ENCODE measurements around the gene TMEM60.

TMEM60 gene

DNA sequence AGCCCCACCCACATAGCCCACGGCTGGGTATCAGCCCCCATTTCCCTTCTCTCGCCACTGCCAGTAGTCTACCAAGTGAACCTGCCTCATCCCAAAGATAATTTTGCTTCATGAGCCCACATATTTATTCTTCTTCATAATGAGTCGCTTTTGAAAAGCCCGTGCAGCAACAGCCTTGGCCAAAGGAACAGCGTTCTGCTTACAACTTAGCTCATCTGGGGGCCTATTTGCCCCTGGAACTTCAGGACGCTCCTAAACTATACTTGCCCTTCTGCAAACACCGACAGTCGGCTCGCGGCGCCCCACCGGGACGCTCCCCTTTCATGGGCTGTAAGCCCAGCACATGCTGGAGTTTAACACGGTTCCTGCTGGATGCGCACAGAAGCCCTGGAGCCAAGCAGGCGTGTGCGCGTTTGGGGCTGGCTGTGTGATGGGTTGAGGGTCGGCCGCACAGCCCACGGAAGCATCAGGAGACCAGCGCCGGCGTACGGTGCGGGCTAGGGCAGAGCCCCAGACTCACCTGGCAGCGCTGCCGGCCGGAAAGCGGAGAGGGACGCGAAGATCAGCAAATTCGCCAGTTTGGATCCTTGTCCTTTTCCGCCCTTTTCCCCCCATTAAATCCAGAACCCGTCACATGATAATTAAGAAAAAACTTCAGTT lies 370 bp downstream of the TMEM60 start:
- TF ChIP-seq EGR1 (IDR thresholded peaks at IDR 0.05) (no peak), CEBPB (IDR thresholded peaks at IDR 0.05) (no peak), TEAD4 (IDR thresholded peaks at IDR 0.05) (no peak; the same call in 1 of the 2 replicates), CREB1 (IDR thresholded peaks at IDR 0.05; ENCODE audit: low read depth) (no peak), YY1 (IDR thresholded peaks at IDR 0.05; ENCODE audit: low read depth) (peak; percentile 63; the same call in 1 of the 2 replicates), ZBTB7A (IDR thresholded peaks at IDR 0.05; ENCODE audit: low read depth) (no peak), FOXM1 (IDR thresholded peaks at IDR 0.05; ENCODE audit: borderline replicate concordance, low read depth) (no peak), TAF1 (IDR thresholded peaks at IDR 0.05; ENCODE audit: low read depth) (peak; percentile 34; the same call in 1 of the 2 replicates), NFIC (IDR thresholded peaks at IDR 0.05) (peak; percentile 30; the same call in 1 of the 2 replicates), TCF12 (IDR thresholded peaks at IDR 0.05; ENCODE audit: low read depth) (peak; percentile 66), EP300 (IDR thresholded peaks at IDR 0.05; ENCODE audit: borderline replicate concordance) (no peak), RAD21 (IDR thresholded peaks at IDR 0.05; ENCODE audit: low read depth) (no peak)
- TF ChIP-seq, protein P1, sequence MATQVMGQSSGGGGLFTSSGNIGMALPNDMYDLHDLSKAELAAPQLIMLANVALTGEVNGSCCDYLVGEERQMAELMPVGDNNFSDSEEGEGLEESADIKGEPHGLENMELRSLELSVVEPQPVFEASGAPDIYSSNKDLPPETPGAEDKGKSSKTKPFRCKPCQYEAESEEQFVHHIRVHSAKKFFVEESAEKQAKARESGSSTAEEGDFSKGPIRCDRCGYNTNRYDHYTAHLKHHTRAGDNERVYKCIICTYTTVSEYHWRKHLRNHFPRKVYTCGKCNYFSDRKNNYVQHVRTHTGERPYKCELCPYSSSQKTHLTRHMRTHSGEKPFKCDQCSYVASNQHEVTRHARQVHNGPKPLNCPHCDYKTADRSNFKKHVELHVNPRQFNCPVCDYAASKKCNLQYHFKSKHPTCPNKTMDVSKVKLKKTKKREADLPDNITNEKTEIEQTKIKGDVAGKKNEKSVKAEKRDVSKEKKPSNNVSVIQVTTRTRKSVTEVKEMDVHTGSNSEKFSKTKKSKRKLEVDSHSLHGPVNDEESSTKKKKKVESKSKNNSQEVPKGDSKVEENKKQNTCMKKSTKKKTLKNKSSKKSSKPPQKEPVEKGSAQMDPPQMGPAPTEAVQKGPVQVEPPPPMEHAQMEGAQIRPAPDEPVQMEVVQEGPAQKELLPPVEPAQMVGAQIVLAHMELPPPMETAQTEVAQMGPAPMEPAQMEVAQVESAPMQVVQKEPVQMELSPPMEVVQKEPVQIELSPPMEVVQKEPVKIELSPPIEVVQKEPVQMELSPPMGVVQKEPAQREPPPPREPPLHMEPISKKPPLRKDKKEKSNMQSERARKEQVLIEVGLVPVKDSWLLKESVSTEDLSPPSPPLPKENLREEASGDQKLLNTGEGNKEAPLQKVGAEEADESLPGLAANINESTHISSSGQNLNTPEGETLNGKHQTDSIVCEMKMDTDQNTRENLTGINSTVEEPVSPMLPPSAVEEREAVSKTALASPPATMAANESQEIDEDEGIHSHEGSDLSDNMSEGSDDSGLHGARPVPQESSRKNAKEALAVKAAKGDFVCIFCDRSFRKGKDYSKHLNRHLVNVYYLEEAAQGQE (IDR thresholded peaks at IDR 0.05; ENCODE audit: low read depth) = no peak
- TF ChIP-seq, protein P2, sequence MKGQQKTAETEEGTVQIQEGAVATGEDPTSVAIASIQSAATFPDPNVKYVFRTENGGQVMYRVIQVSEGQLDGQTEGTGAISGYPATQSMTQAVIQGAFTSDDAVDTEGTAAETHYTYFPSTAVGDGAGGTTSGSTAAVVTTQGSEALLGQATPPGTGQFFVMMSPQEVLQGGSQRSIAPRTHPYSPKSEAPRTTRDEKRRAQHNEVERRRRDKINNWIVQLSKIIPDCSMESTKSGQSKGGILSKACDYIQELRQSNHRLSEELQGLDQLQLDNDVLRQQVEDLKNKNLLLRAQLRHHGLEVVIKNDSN (IDR thresholded peaks at IDR 0.05) = peak; percentile 87
- TF ChIP-seq, protein P3, sequence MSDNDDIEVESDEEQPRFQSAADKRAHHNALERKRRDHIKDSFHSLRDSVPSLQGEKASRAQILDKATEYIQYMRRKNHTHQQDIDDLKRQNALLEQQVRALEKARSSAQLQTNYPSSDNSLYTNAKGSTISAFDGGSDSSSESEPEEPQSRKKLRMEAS (IDR thresholded peaks at IDR 0.05) = peak; percentile 50

DNA sequence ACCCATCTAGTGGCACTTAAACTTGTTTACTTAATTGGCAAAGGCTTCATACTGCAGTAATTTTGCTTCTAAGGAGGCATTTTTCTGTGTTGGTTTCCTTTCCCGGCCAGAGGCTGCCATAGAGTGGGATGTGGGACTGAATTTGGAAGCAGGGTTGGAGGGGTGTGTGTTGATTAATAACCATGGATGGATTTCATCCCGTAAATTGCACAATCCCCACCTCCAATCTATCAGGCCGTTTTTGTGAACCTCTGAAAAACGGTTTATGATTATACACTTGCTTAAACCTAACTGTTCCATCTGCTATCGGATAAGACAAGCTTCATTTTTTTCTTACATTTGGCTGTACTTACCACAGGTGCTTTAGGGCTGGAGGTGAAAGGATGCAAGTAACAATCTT lies 1.3 kb downstream of the TMEM60 start:
- TF ChIP-seq, protein P1 (IDR thresholded peaks at IDR 0.05; ENCODE audit: low read depth) = no peak
- TF ChIP-seq EP300 (IDR thresholded peaks at IDR 0.05; ENCODE audit: borderline replicate concordance) (no peak), CEBPB (IDR thresholded peaks at IDR 0.05) (no peak), TCF12 (IDR thresholded peaks at IDR 0.05; ENCODE audit: low read depth) (no peak), EGR1 (IDR thresholded peaks at IDR 0.05) (no peak), NFIC (IDR thresholded peaks at IDR 0.05) (no peak), ZBTB7A (IDR thresholded peaks at IDR 0.05; ENCODE audit: low read depth) (no peak), RAD21 (IDR thresholded peaks at IDR 0.05; ENCODE audit: low read depth) (no peak), TAF1 (IDR thresholded peaks at IDR 0.05; ENCODE audit: low read depth) (no peak), TEAD4 (IDR thresholded peaks at IDR 0.05) (no peak), FOXM1 (IDR thresholded peaks at IDR 0.05; ENCODE audit: borderline replicate concordance, low read depth) (no peak), CREB1 (IDR thresholded peaks at IDR 0.05; ENCODE audit: low read depth) (no peak)
- TF ChIP-seq, protein P2 (IDR thresholded peaks at IDR 0.05) = no peak

DNA sequence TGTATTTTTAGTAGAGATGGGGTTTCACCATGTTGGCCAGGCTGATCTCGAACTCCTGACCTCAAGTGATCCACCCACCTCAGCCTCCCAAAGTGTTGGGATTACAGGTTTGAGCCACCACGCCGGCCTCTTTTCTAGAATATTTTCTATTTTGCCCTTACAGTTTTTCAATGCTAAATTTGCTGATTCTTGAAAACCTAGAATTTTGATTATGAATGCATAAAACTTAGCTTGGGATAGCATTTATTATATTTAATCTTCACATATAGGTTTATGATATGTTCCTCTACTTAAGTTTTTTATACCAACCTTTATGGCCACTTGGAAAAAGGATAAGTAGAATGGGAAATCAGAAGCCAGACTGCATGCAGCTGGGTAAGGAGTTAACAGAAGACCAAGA lies 2.1 kb downstream of the TMEM60 start:
- TF ChIP-seq TAF1 (IDR thresholded peaks at IDR 0.05; ENCODE audit: low read depth) (no peak), CEBPB (IDR thresholded peaks at IDR 0.05) (no peak), RAD21 (IDR thresholded peaks at IDR 0.05; ENCODE audit: low read depth) (no peak), NFIC (IDR thresholded peaks at IDR 0.05) (no peak), CREB1 (IDR thresholded peaks at IDR 0.05; ENCODE audit: low read depth) (no peak)
- TF ChIP-seq, protein P3 (IDR thresholded peaks at IDR 0.05) = no peak
- TF ChIP-seq, protein P2 (IDR thresholded peaks at IDR 0.05) = no peak

DNA sequence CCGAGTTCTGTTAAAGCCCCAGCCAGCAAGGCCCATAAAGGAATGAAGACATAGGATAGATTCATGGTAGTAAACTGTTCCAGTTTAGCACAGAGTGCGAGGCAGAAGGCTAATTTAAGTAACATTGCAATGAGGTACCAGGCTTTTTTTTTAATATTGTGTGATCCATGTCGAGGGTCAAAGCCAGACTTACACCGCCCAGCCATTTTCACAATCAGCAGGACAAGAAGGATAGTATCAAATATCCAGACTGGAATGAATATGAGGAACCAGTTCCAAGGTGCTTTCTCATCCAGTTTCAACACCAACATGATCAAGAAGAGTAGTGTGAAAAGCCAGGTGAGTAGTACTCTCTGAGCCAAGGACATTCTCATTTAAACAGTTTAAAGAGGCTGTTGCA lies 4.2 kb downstream of the TMEM60 start:
- TF ChIP-seq, protein P2 (IDR thresholded peaks at IDR 0.05) = no peak
- TF ChIP-seq CEBPB (IDR thresholded peaks at IDR 0.05) (no peak), FOXM1 (IDR thresholded peaks at IDR 0.05; ENCODE audit: borderline replicate concordance, low read depth) (no peak), RAD21 (IDR thresholded peaks at IDR 0.05; ENCODE audit: low read depth) (no peak), TEAD4 (IDR thresholded peaks at IDR 0.05) (no peak)
- TF ChIP-seq, protein P1 (IDR thresholded peaks at IDR 0.05; ENCODE audit: low read depth) = no peak
